ENCODE data around the gene ALOX15B. TPM values are rescaled to one million over a fixed set of nuclear protein-coding genes. Genes with fewer than 3 reads are reported as not detected.
A peak's percentile ranks its signal among the peaks of the same experiment; 100 is the strongest.

ALOX15B gene
- total and polyA plus RNA-seq, 4 donors = 0.16 to 1.0 (median 0.56) TPM

DNA sequence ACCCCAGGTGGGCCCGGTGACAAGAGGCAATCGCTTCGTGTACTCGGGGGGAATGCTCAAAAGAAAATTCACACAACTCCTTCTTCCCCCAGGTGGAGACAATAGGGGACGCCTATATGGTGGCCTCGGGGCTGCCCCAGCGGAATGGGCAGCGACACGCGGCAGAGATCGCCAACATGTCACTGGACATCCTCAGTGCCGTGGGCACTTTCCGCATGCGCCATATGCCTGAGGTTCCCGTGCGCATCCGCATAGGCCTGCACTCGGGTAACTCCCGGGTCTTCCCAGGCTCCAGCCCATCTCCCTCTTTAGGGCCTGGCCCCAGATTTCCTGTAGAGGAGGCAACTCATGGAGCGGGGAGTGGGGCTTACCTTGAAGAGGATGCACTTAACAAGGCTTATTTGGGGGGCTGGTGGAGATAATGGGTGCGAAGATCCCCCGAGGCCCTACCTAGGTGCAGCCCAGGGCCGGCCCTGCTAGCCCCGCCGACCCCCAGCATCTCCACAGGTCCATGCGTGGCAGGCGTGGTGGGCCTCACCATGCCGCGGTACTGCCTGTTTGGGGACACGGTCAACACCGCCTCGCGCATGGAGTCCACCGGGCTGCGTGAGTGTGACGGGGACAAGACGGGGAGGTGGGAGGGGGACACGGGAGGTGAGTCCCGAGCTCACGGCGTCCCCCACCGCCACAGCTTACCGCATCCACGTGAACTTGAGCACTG, 23.5 kb upstream of the ALOX15B start:
- Histone ChIP-seq H3K9me3 (ENCODE audit: control insufficient read depth in 4 of 4, low read length in 3 of 4) (no peaks in the 10 kb centered on the region), H3K9ac (ENCODE audit: low read depth in 1 of 2, low read length in 2 of 2) (no peak overlapping the region), H3K36me3 (ENCODE audit: control insufficient read depth in 4 of 4, insufficient read depth in 3 of 4, low read depth in 1 of 4, low read length in 3 of 4) (no peaks in the 10 kb centered on the region), H3K27me3 (ENCODE audit: control insufficient read depth in 4 of 4, insufficient read depth in 4 of 4, low read length in 3 of 4) (no peaks in the 10 kb centered on the region), H3K27ac (ENCODE audit: low read depth in 1 of 2, low read length in 2 of 2) (no peak overlapping the region), H3K4me1 (ENCODE audit: control insufficient read depth in 4 of 4, insufficient read depth in 4 of 4, low read length in 3 of 4) (peaks cover 8 to 32% (median 21%) of the 10 kb centered on the region in 4 donors), H3K4me3 (ENCODE audit: low read depth in 1 of 3, low read length in 3 of 3) (peak overlapping the region in 1 of 3 donors; percentile 45)
- 84% methylated on average over 44 of the region's 44 CpGs for WGBS
- DNase-seq (ENCODE audit: low spot score) = no peak
- no peak for TF ChIP-seq HNF4G (IDR thresholded peaks at IDR 0.05)
- no peak for TF ChIP-seq RAD21 (IDR thresholded peaks at IDR 0.05)
- no peak for TF ChIP-seq EGR1 (IDR thresholded peaks at IDR 0.05; ENCODE audit: low read depth in 2 of 2)
- TF ChIP-seq, protein P1, sequence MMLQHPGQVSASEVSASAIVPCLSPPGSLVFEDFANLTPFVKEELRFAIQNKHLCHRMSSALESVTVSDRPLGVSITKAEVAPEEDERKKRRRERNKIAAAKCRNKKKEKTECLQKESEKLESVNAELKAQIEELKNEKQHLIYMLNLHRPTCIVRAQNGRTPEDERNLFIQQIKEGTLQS (IDR thresholded peaks at IDR 0.05) = no peak

DNA sequence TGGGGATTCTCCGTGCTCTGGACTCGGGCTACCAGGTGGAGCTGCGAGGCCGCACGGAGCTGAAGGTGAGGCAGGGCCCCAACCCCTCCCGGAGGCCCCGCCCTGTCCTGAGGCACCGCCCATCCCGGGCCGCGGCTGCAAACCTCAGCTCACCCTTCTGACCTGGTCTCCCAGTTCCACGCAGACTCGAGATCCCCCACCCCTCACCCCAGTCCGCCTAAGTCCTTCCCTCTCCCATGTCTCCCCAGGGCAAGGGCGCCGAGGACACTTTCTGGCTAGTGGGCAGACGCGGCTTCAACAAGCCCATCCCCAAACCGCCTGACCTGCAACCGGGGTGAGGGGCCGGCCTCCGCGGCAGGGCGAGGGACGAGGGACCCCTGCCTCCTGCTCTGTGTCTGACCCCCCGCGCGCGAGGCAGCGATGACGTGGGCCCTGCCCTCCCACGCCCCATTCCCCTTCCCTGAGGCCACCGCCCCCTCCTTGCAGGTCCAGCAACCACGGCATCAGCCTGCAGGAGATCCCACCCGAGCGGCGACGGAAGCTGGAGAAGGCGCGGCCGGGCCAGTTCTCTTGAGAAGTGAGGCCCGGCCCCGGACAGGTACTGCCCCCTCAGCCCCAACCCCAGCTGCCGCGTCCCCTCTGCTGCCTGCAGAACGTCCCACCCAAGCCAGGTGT, 22.8 kb upstream of the ALOX15B start:
- Histone ChIP-seq H3K36me3 (ENCODE audit: control insufficient read depth in 4 of 4, insufficient read depth in 3 of 4, low read depth in 1 of 4, low read length in 3 of 4) (no peaks in the 10 kb centered on the region), H3K27me3 (ENCODE audit: control insufficient read depth in 4 of 4, insufficient read depth in 4 of 4, low read length in 3 of 4) (no peaks in the 10 kb centered on the region), H3K9me3 (ENCODE audit: control insufficient read depth in 4 of 4, low read length in 3 of 4) (no peaks in the 10 kb centered on the region), H3K4me3 (ENCODE audit: low read depth in 1 of 3, low read length in 3 of 3) (peak overlapping the region; percentile 18 to 45 (median 38)), H3K4me1 (ENCODE audit: control insufficient read depth in 4 of 4, insufficient read depth in 4 of 4, low read length in 3 of 4) (peaks cover 8 to 38% (median 24%) of the 10 kb centered on the region in 4 donors), H3K27ac (ENCODE audit: low read depth in 1 of 2, low read length in 2 of 2) (peak overlapping the region in 1 of 2 donors; percentile 70), H3K9ac (ENCODE audit: low read depth in 1 of 2, low read length in 2 of 2) (peak overlapping the region; percentile 8 to 48)
- TF ChIP-seq TAF1 (conservative IDR thresholded peaks at IDR 0.05) (no peak), EGR1 (IDR thresholded peaks at IDR 0.05; ENCODE audit: low read depth in 2 of 2) (no peak), HNF4G (IDR thresholded peaks at IDR 0.05) (no peak), HNF4A (conservative IDR thresholded peaks at IDR 0.05) (no peak), FOXA2 (IDR thresholded peaks at IDR 0.05) (no peak), YY1 (IDR thresholded peaks at IDR 0.05) (no peak), FOXA1 (IDR thresholded peaks at IDR 0.05) (no peak), RAD21 (IDR thresholded peaks at IDR 0.05) (no peak), NR2F2 (IDR thresholded peaks at IDR 0.05) (no peak), SP1 (IDR thresholded peaks at IDR 0.05) (no peak), RXRA (IDR thresholded peaks at IDR 0.05) (no peak)
- TF ChIP-seq, protein P2, sequence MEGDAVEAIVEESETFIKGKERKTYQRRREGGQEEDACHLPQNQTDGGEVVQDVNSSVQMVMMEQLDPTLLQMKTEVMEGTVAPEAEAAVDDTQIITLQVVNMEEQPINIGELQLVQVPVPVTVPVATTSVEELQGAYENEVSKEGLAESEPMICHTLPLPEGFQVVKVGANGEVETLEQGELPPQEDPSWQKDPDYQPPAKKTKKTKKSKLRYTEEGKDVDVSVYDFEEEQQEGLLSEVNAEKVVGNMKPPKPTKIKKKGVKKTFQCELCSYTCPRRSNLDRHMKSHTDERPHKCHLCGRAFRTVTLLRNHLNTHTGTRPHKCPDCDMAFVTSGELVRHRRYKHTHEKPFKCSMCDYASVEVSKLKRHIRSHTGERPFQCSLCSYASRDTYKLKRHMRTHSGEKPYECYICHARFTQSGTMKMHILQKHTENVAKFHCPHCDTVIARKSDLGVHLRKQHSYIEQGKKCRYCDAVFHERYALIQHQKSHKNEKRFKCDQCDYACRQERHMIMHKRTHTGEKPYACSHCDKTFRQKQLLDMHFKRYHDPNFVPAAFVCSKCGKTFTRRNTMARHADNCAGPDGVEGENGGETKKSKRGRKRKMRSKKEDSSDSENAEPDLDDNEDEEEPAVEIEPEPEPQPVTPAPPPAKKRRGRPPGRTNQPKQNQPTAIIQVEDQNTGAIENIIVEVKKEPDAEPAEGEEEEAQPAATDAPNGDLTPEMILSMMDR (IDR thresholded peaks at IDR 0.05; ENCODE audit: low read depth, low read length, missing input control) = no peak
- TF ChIP-seq, protein P1 (IDR thresholded peaks at IDR 0.05) = no peak
- TF ChIP-seq, protein P3, sequence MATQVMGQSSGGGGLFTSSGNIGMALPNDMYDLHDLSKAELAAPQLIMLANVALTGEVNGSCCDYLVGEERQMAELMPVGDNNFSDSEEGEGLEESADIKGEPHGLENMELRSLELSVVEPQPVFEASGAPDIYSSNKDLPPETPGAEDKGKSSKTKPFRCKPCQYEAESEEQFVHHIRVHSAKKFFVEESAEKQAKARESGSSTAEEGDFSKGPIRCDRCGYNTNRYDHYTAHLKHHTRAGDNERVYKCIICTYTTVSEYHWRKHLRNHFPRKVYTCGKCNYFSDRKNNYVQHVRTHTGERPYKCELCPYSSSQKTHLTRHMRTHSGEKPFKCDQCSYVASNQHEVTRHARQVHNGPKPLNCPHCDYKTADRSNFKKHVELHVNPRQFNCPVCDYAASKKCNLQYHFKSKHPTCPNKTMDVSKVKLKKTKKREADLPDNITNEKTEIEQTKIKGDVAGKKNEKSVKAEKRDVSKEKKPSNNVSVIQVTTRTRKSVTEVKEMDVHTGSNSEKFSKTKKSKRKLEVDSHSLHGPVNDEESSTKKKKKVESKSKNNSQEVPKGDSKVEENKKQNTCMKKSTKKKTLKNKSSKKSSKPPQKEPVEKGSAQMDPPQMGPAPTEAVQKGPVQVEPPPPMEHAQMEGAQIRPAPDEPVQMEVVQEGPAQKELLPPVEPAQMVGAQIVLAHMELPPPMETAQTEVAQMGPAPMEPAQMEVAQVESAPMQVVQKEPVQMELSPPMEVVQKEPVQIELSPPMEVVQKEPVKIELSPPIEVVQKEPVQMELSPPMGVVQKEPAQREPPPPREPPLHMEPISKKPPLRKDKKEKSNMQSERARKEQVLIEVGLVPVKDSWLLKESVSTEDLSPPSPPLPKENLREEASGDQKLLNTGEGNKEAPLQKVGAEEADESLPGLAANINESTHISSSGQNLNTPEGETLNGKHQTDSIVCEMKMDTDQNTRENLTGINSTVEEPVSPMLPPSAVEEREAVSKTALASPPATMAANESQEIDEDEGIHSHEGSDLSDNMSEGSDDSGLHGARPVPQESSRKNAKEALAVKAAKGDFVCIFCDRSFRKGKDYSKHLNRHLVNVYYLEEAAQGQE (IDR thresholded peaks at IDR 0.05) = no peak
- TF ChIP-seq, protein P4, sequence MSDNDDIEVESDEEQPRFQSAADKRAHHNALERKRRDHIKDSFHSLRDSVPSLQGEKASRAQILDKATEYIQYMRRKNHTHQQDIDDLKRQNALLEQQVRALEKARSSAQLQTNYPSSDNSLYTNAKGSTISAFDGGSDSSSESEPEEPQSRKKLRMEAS (IDR thresholded peaks at IDR 0.05) = no peak
- TF ChIP-seq, protein P5, sequence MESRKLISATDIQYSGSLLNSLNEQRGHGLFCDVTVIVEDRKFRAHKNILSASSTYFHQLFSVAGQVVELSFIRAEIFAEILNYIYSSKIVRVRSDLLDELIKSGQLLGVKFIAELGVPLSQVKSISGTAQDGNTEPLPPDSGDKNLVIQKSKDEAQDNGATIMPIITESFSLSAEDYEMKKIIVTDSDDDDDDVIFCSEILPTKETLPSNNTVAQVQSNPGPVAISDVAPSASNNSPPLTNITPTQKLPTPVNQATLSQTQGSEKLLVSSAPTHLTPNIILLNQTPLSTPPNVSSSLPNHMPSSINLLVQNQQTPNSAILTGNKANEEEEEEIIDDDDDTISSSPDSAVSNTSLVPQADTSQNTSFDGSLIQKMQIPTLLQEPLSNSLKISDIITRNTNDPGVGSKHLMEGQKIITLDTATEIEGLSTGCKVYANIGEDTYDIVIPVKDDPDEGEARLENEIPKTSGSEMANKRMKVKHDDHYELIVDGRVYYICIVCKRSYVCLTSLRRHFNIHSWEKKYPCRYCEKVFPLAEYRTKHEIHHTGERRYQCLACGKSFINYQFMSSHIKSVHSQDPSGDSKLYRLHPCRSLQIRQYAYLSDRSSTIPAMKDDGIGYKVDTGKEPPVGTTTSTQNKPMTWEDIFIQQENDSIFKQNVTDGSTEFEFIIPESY (IDR thresholded peaks at IDR 0.05) = no peak
- WGBS = 5% methylated on average over 46 of the region's 46 CpGs
- no peak for DNase-seq (ENCODE audit: low spot score)

Measured in liver (tissue), 9 donors.